K562 (cell line): ENCODE data around the gene DOK4. TPM values are rescaled to one million over a fixed set of nuclear protein-coding genes. Genes with fewer than 3 reads are reported as not detected.

Experiments used
- ATAC-seq: fragments of 200-7000 bp; cut with Tn5 transposase; 3 replicates; pipeline ENCODE4 v1.9.1; 2020; ENCODE audit warnings: moderate library complexity
- BruUV-seq: library from RNA; stranded (reverse); fragments of 400-500 nt; replicated peaks from 2 replicates; lab custom pipeline; 2021; lab: Mats Ljungman, UMichigan
- CTCF ChIA-PET: fragments of 300-600 bp; formaldehyde crosslinking; extraction: SDS; loops from one replicate; lab custom pipeline; 2021; ENCODE audit warnings: low intra/inter-chr PET ratio; lab: Yijun Ruan, JAX
- POLR2A ChIA-PET: fragments of 300-600, 350-650 bp; sonication (Branson Sonifier 250); formaldehyde crosslinking; extraction: SDS; loops from one replicate; lab custom pipeline; 2021; ENCODE audit warnings: antibody characterized with exemption, inconsistent platforms; lab: Yijun Ruan, JAX
- DNase-seq, 4 experiments: peaks; one replicate each; pipeline versions ENCODE4 v3.0.0 to v3.0.0-alpha.2; 2011 to 2018; ENCODE audit warnings: low spot score in 3 of 4, mixed read lengths in 3 of 4; ENCODE audit errors: extremely low read depth in 1 of 4
- FAIRE-seq: peaks from 2 replicates; lab custom pipeline; 2011; peaks lifted over from hg19 to GRCh38; lab: Jason Lieb, UNC
- H2AFZ ChIP-seq: 2 replicates; pipeline ENCODE4 v1.6.0; 2011; ENCODE audit warnings: low read depth, low read length, control low read depth, inconsistent platforms
- H3K27ac ChIP-seq: fragments of 200-600 bp; 3 replicates; pipeline ENCODE4 v1.8.0; 2011; ENCODE audit warnings: low read depth, mild to moderate bottlenecking, control low read depth, inconsistent platforms, low read length, moderate library complexity, mixed read lengths; ENCODE audit errors: extremely low read depth
- H3K27me3 ChIP-seq, 2 experiments: fragments of 300-600 bp in 1 of 2; 2 replicates in 1 of 2; 3 replicates in 1 of 2; pipeline versions ENCODE4 v1.6.0 to v1.8.0; 2011; ENCODE audit warnings: inconsistent platforms in 2 of 2, low read length in 2 of 2, mild to moderate bottlenecking in 1 of 2, mixed read lengths in 1 of 2, moderate library complexity in 1 of 2; ENCODE audit not compliant: control insufficient read depth in 2 of 2, insufficient read depth in 2 of 2
- H3K36me3 ChIP-seq: fragments of 300-600 bp; 3 replicates; pipeline ENCODE4 v1.8.0; 2011; ENCODE audit warnings: mild to moderate bottlenecking, low read length, inconsistent platforms; ENCODE audit not compliant: control insufficient read depth, insufficient read depth
- H3K4me1 ChIP-seq, 2 experiments: fragments of 200-600 bp in 1 of 2; replicated peaks in 1 of 2; 2 replicates in 1 of 2; 3 replicates in 1 of 2; pipeline versions ENCODE4 v1.5.1 to v1.8.0; 2011; ENCODE audit warnings: inconsistent platforms in 2 of 2, low read length in 2 of 2, mild to moderate bottlenecking in 1 of 2, mixed read lengths in 1 of 2, moderate library complexity in 1 of 2; ENCODE audit not compliant: control insufficient read depth in 2 of 2, insufficient read depth in 2 of 2
- H3K4me2 ChIP-seq: 2 replicates; pipeline ENCODE4 v1.6.1; 2011; ENCODE audit warnings: low read length, control low read depth, inconsistent platforms, mixed read lengths; ENCODE audit not compliant: insufficient read depth
- H3K4me3 ChIP-seq: fragments of 200-600 bp; sonication (generic), shearing (Covaris generic); 2 replicates; pipeline ENCODE4 v1.5.1; 2016; ENCODE audit warnings: control low read depth, inconsistent platforms
- H3K79me2 ChIP-seq: fragments of 200-600 bp; 3 replicates; pipeline ENCODE4 v1.8.0; 2011; ENCODE audit warnings: low read length, inconsistent platforms; ENCODE audit not compliant: control insufficient read depth, insufficient read depth
- H3K9ac ChIP-seq, 2 experiments: 2 replicates each; pipeline versions ENCODE4 v1.6.0 to v1.6.1; 2011; ENCODE audit warnings: low read depth in 2 of 2, low read length in 2 of 2, control low read depth in 1 of 2, inconsistent platforms in 1 of 2, mild to moderate bottlenecking in 1 of 2, mixed read lengths in 1 of 2; ENCODE audit not compliant: insufficient read depth in 1 of 2
- H3K9me1 ChIP-seq: one replicate; pipeline ENCODE4 v1.6.0; 2011; ENCODE audit warnings: inconsistent platforms, mild to moderate bottlenecking, low read length, moderate library complexity; ENCODE audit not compliant: control insufficient read depth, insufficient read depth
- H3K9me3 ChIP-seq: replicated peaks from 2 replicates; pipeline ENCODE4 v1.5.1; 2011; ENCODE audit warnings: low read depth, low read length, inconsistent platforms; ENCODE audit not compliant: control insufficient read depth, insufficient read depth
- H4K20me1 ChIP-seq: replicated peaks from 2 replicates; pipeline ENCODE4 v1.6.1; 2011; ENCODE audit warnings: low read length, inconsistent platforms, mixed read lengths; ENCODE audit not compliant: control insufficient read depth, insufficient read depth
- ARHGAP35 ChIP-seq: fragments of 450-650 bp; IDR thresholded peaks from 2 replicates; pipeline ENCODE4 v1.6.1; 2018; ENCODE audit not compliant: partially characterized antibody
- ATF4 ChIP-seq: fragments of 450-650 bp; formaldehyde crosslinking; IDR thresholded peaks from 2 replicates; pipeline ENCODE4 v1.4.0; 2022; ENCODE audit warnings: mild to moderate bottlenecking, moderate library complexity
- ATF7 ChIP-seq: fragments of 450-650 bp; IDR thresholded peaks from 2 replicates; pipeline ENCODE4 v1.7.1; 2014; ENCODE audit warnings: mild to moderate bottlenecking, moderate library complexity
- CBFA2T3 ChIP-seq: fragments of 450-650 bp; IDR thresholded peaks from 2 replicates; pipeline ENCODE4 v1.6.1; 2017
- EGR1 ChIP-seq: fragments of 450-650 bp; conservative IDR thresholded peaks from 2 replicates; pipeline ENCODE4 v1.6.1; 2017; ENCODE audit warnings: mild to moderate bottlenecking
- EP300 ChIP-seq: IDR thresholded peaks from 2 replicates; pipeline ENCODE4 v1.6.1; 2012; ENCODE audit warnings: low read length, improper control_type of control experiment
- HMGXB4 ChIP-seq: sonication (generic); formaldehyde crosslinking; IDR thresholded peaks from 2 replicates; pipeline ENCODE4 v1.8.1; 2023; ENCODE audit warnings: mild to moderate bottlenecking, missing genetic modification reagents
- HNRNPK ChIP-seq: fragments of 200-400 bp; formaldehyde crosslinking; IDR thresholded peaks from one replicate; pipeline ENCODE4 v1.6.1; 2018; ENCODE audit warnings: mild to moderate bottlenecking, low read depth, low read length; ENCODE audit not compliant: poor library complexity, severe bottlenecking
- KAT2B ChIP-seq: IDR thresholded peaks from one replicate; pipeline ENCODE4 v1.6.1; 2012; ENCODE audit warnings: low read depth, mild to moderate bottlenecking, control low read depth, inconsistent platforms, low read length, moderate library complexity
- KDM1A ChIP-seq, 2 experiments: fragments of 450-650 bp; IDR thresholded peaks; 2 replicates each; pipeline ENCODE4 v1.6.1; 2016; ENCODE audit warnings: mild to moderate bottlenecking in 2 of 2
- L3MBTL2 ChIP-seq: fragments of 450-650 bp; IDR thresholded peaks from 2 replicates; pipeline ENCODE4 v1.6.1; 2016; ENCODE audit warnings: mild to moderate bottlenecking, moderate library complexity
- MAX ChIP-seq: sonication (generic); formaldehyde crosslinking; IDR thresholded peaks from 2 replicates; pipeline ENCODE4 v1.9.0; 2022; ENCODE audit warnings: mild to moderate bottlenecking, missing genetic modification reagents
- MECOM ChIP-seq: fragments of 250-450 bp; sonication (Bioruptor Pico); IDR thresholded peaks from 2 replicates; pipeline ENCODE4 v1.8.0; 2022; ENCODE audit warnings: inconsistent platforms
- NCOA1 ChIP-seq: fragments of 450-650 bp; IDR thresholded peaks from 2 replicates; pipeline ENCODE4 v1.6.1; 2016; ENCODE audit warnings: low read depth
- NFRKB ChIP-seq: fragments of 450-650 bp; IDR thresholded peaks from 2 replicates; pipeline ENCODE4 v1.6.1; 2016; ENCODE audit warnings: low read depth
- PKNOX1 ChIP-seq: fragments of 450-650 bp; IDR thresholded peaks from 2 replicates; pipeline ENCODE4 v1.6.1; 2016
- POLR2AphosphoS5 ChIP-seq: IDR thresholded peaks from 2 replicates; pipeline ENCODE4 v1.6.1; 2011; ENCODE audit warnings: mild to moderate bottlenecking, low read depth, low read length, moderate library complexity; ENCODE audit not compliant: control insufficient read depth, insufficient read depth
- TCF7 ChIP-seq: sonication (generic); IDR thresholded peaks from 2 replicates; pipeline ENCODE4 v1.6.1; 2016; ENCODE audit warnings: antibody characterized with exemption, borderline replicate concordance
- ZNF707 ChIP-seq: fragments of 250-450 bp; sonication (Bioruptor Pico); conservative IDR thresholded peaks from 2 replicates; pipeline ENCODE4 v1.8.0; 2022; ENCODE audit warnings: inconsistent platforms, mild to moderate bottlenecking, moderate library complexity
- WGBS: fragments of 100-300 bp; shearing (Covaris generic); methylation state at CpG from one replicate; pipeline ENCODE4 v1.1.6; 2016; ENCODE audit warnings: low coverage, mixed read lengths; ENCODE audit not compliant: insufficient coverage; ENCODE audit errors: missing lambda C conversion rate; 5-methylcytosine and 5-hydroxymethylcytosine counted together
- in situ Hi-C: fragments of 300-500 bp; cut with MboI; formaldehyde crosslinking; loops from 4 replicates; pipeline ENCODE4 v1.15.0; 2018; ENCODE audit warnings: inconsistent platforms, mixed read lengths
- intact Hi-C: fragments of 100-400 bp; cut with micrococcal nuclease; formaldehyde crosslinking; loops from 2 replicates; pipeline ENCODE4 v1.14.2; 2022
- polyA plus RNA-seq, 8 experiments: library from polyadenylated mRNA; depleted of rRNA in 4 of 8; stranded (reverse) in 5 of 8; unstranded in 3 of 8; fragments of >200 nt; fragmentation: Nextera tagmentation in 2 of 8; fragmentation: Illumina TruSeq in 1 of 8; extraction: Ambion mirVana in 2 of 8; extraction: Trizol in 1 of 8; gene quantifications; 2 replicates each; pipeline versions ENCODE4 v1.2.1 to v1.2.3, GENCODE V29; 2011 to 2014; ENCODE audit warnings: inconsistent platforms in 1 of 8, missing spikeins in 1 of 8
- total RNA-seq, 7 experiments: library from RNA; depleted of rRNA in 6 of 7; stranded (reverse); fragments of >200 nt in 6 of 7; fragmentation: Illumina TruSeq in 2 of 7; extraction: Trizol in 2 of 7; gene quantifications; 2 replicates each; pipeline versions ENCODE4 v1.2.1 to v1.2.3, GENCODE V29; 2011 to 2021; ENCODE audit warnings: low replicate concordance in 1 of 7

Gene DOK4
- total and polyA plus RNA-seq, 9 of the 15 experiments (the other 6 are each of a cell fraction or from before 2014, with no cell fraction given): 0.10 to 14.4 (median 8.3) TPM

- peaks cover 13 to 35% of the 10 kb centered on the region in 2 experiments for H3K4me1 ChIP-seq
- POLR2A ChIA-PET: interaction anchor here (0.5 to 1.1 kb wide), 3 partner anchors 9 to 228 kb away, joined by 3 to 8 read pairs (median 5); no protein-coding TSS in a partner anchor
- no peak overlapping the region for H3K9ac ChIP-seq
- H2AFZ ChIP-seq: no peak overlapping the region
- DNase-seq: peak in 2 of 4 experiments; percentile 68 to 70
- H3K27ac ChIP-seq: peak overlapping the region; percentile 8; the same call in 1 of the 3 replicates
- no peaks in the 10 kb centered on the region; a peak in 1 of 5 replicates for H3K27me3 ChIP-seq
- BruUV-seq: no TSS peak
- CTCF ChIA-PET: no interaction called here
- peak; percentile 56 for ATAC-seq
- no peaks in the 10 kb centered on the region for H4K20me1 ChIP-seq
- no peak overlapping the region for H3K4me3 ChIP-seq
- H3K4me2 ChIP-seq: no peak overlapping the region
- FAIRE-seq: peak; percentile 51
- H3K79me2 ChIP-seq: no peaks in the 10 kb centered on the region
- intact Hi-C loops (no loop called here), in situ Hi-C loops (no loop called here)
- H3K9me1 ChIP-seq: no peaks in the 10 kb centered on the region
- WGBS: 43% methylated on average over 18 of the region's 19 CpGs
- H3K36me3 ChIP-seq: no peaks in the 10 kb centered on the region
- H3K9me3 ChIP-seq: no peaks in the 10 kb centered on the region
- TF ChIP-seq MAX (CRISPR knock-in tag): 0 out of 2 replicates have a peak, but pooled peaks have one; percentile 29
- no peak for TF ChIP-seq ARHGAP35
- TF ChIP-seq KDM1A (IDR thresholded peaks at IDR 0.05): peak in 1 of 2 experiments; percentile 21; a peak in 1 of 4 replicates
- TF ChIP-seq EP300: peak; percentile 43; the same call in 1 of the 2 replicates
- peak; percentile 95 for TF ChIP-seq EGR1
- no peak for TF ChIP-seq NCOA1
- TF ChIP-seq MECOM (CRISPR knock-in tag): no peak
- peak; percentile 43; the same call in 1 of the 2 replicates for TF ChIP-seq POLR2AphosphoS5
- no peak for TF ChIP-seq TCF7
- TF ChIP-seq HNRNPK: no peak
- peak; percentile 46; the same call in 1 of the 2 replicates for TF ChIP-seq PKNOX1
- no peak for TF ChIP-seq KAT2B
- 0 out of 2 replicates have a peak, but pooled peaks have one; percentile 20 for TF ChIP-seq L3MBTL2
- TF ChIP-seq CBFA2T3: peak; percentile 63
- no peak for TF ChIP-seq ATF7
- no peak for TF ChIP-seq HMGXB4
- no peak for TF ChIP-seq ZNF707 (CRISPR knock-in tag)
- TF ChIP-seq NFRKB: no peak
- no peak for TF ChIP-seq ATF4 (CRISPR knock-in tag)
Observed at GRCh38 chr16:57527610-57528360, 41.5 kb upstream of the DOK4 start.
